Measurements from ENCODE around the gene CLOCK.

CLOCK gene

GRCh38 chr4:55485821-55486220 lies 60.9 kb downstream of the CLOCK start:
- no peak for FAIRE-seq
- no peak for DNase-seq (ENCODE audit: insufficient read length, low spot score)

GRCh38 chr4:55483315-55483714 lies 63.4 kb downstream of the CLOCK start:
- no peak for DNase-seq (ENCODE audit: insufficient read length, low spot score)
- FAIRE-seq = no peak

- FAIRE-seq = no peak
- DNase-seq (ENCODE audit: insufficient read length, low spot score) = no peak
Observed at GRCh38 chr4:55475394-55476243, 71.1 kb downstream of the CLOCK start.

GRCh38 chr4:55469979-55470378 lies 76.7 kb downstream of the CLOCK start:
- DNase-seq (ENCODE audit: insufficient read length, low spot score) (no peak), FAIRE-seq (no peak)

- FAIRE-seq (no peak), DNase-seq (ENCODE audit: insufficient read length, low spot score) (no peak)
Observed at GRCh38 chr4:55468724-55469123, 78.0 kb downstream of the CLOCK start.

- FAIRE-seq = no peak
- DNase-seq (ENCODE audit: insufficient read length, low spot score) = no peak
Observed at GRCh38 chr4:55466001-55466400, 80.7 kb downstream of the CLOCK start.

- FAIRE-seq (no peak), DNase-seq (ENCODE audit: insufficient read length, low spot score) (no peak)
Observed at GRCh38 chr4:55458611-55459010, 88.1 kb downstream of the CLOCK start.

GRCh38 chr4:55458164-55458563 lies 88.5 kb downstream of the CLOCK start:
- FAIRE-seq = no peak
- DNase-seq (ENCODE audit: insufficient read length, low spot score) = no peak

- FAIRE-seq = no peak
- DNase-seq (ENCODE audit: insufficient read length, low spot score) = no peak
Observed at GRCh38 chr4:55450566-55450965, 96.1 kb downstream of the CLOCK start.

GRCh38 chr4:55447831-55448230 lies 98.9 kb downstream of the CLOCK start:
- DNase-seq (ENCODE audit: insufficient read length, low spot score) = no peak
- no peak for FAIRE-seq

- FAIRE-seq (no peak), DNase-seq (ENCODE audit: insufficient read length, low spot score) (no peak)
Observed at GRCh38 chr4:55447108-55447708, 99.5 kb downstream of the CLOCK start.

- FAIRE-seq = no peak
- no peak for DNase-seq (ENCODE audit: insufficient read length, low spot score)
Observed at GRCh38 chr4:55446578-55446922, 100.2 kb downstream of the CLOCK start.

- DNase-seq (ENCODE audit: insufficient read length, low spot score) (peak; percentile 6), FAIRE-seq (no peak)
Observed at GRCh38 chr4:55445921-55446577, 100.7 kb downstream of the CLOCK start.

- DNase-seq (ENCODE audit: insufficient read length, low spot score) (no peak), FAIRE-seq (no peak)
Observed at GRCh38 chr4:55444827-55445226, 101.9 kb downstream of the CLOCK start.

GRCh38 chr4:55442541-55442940 lies 104.2 kb downstream of the CLOCK start:
- DNase-seq (ENCODE audit: insufficient read length, low spot score) (no peak), FAIRE-seq (no peak)

- FAIRE-seq = no peak
- DNase-seq (ENCODE audit: insufficient read length, low spot score) = no peak
Observed at GRCh38 chr4:55440786-55441185, 105.9 kb downstream of the CLOCK start.

- no peak for FAIRE-seq
- no peak for DNase-seq (ENCODE audit: insufficient read length, low spot score)
Observed at GRCh38 chr4:55439023-55439422, 107.7 kb downstream of the CLOCK start.

GRCh38 chr4:55438314-55438713 lies 108.4 kb downstream of the CLOCK start:
- FAIRE-seq (no peak), DNase-seq (ENCODE audit: insufficient read length, low spot score) (no peak)

- DNase-seq (ENCODE audit: insufficient read length, low spot score) (no peak), FAIRE-seq (no peak)
Observed at GRCh38 chr4:55437823-55438222, 108.9 kb downstream of the CLOCK start.

- FAIRE-seq (no peak), DNase-seq (ENCODE audit: insufficient read length, low spot score) (no peak)
Observed at GRCh38 chr4:55437356-55437796, 109.3 kb downstream of the CLOCK start.

GRCh38 chr4:55435141-55435841 lies 111.4 kb downstream of the CLOCK start:
- FAIRE-seq (no peak), DNase-seq (ENCODE audit: insufficient read length, low spot score) (no peak)

Data from HTR-8/SVneo (cell line).